ENCODE results near the gene ZDHHC22. TPM values are rescaled to one million over a fixed set of nuclear protein-coding genes. Genes with fewer than 3 reads are reported as not detected.

The ZDHHC22 gene
- total RNA-seq, 1 donor, result not detected

GRCh38 chr14:77113644-77114043 is 27.9 kb downstream of the ZDHHC22 start:
- TF ChIP-seq CTCF (IDR thresholded peaks at IDR 0.05; ENCODE audit: insufficient read depth, low read length), result no peak
- DNase-seq (ENCODE audit: low read depth), result no peak
- H3K4me3 ChIP-seq (ENCODE audit: low read depth, low read length), result no peak overlapping the region

- no peak for TF ChIP-seq CTCF (IDR thresholded peaks at IDR 0.05; ENCODE audit: insufficient read depth, low read length)
- peak; percentile 30 for DNase-seq (ENCODE audit: low read depth)
Observed at GRCh38 chr14:77111021-77111420, 30.6 kb downstream of the ZDHHC22 start.

GRCh38 chr14:77110286-77110685 is 31.3 kb downstream of the ZDHHC22 start:
- H3K4me3 ChIP-seq (ENCODE audit: low read depth, low read length), result no peak overlapping the region
- no peak for DNase-seq (ENCODE audit: low read depth)
- TF ChIP-seq CTCF (IDR thresholded peaks at IDR 0.05; ENCODE audit: insufficient read depth, low read length), result no peak

More at GRCh38 chr14:77111021-77111420, 30.6 kb downstream of the ZDHHC22 start:
- no peak overlapping the region for H3K4me3 ChIP-seq (ENCODE audit: low read depth, low read length)

GRCh38 chr14:77109656-77110055 is 31.9 kb downstream of the ZDHHC22 start:
- H3K4me3 ChIP-seq (ENCODE audit: low read depth, low read length), result no peak overlapping the region
- no peak for DNase-seq (ENCODE audit: low read depth)
- no peak for TF ChIP-seq CTCF (IDR thresholded peaks at IDR 0.05; ENCODE audit: insufficient read depth, low read length)

GRCh38 chr14:77108753-77109152 is 32.8 kb downstream of the ZDHHC22 start:
- H3K4me3 ChIP-seq (ENCODE audit: low read depth, low read length), result no peak overlapping the region
- TF ChIP-seq CTCF (IDR thresholded peaks at IDR 0.05; ENCODE audit: insufficient read depth, low read length), result no peak
- no peak for DNase-seq (ENCODE audit: low read depth)

GRCh38 chr14:77107228-77107627 is 34.4 kb downstream of the ZDHHC22 start:
- TF ChIP-seq CTCF (IDR thresholded peaks at IDR 0.05; ENCODE audit: insufficient read depth, low read length), result no peak
- no peak for DNase-seq (ENCODE audit: low read depth)
- H3K4me3 ChIP-seq (ENCODE audit: low read depth, low read length), result no peak overlapping the region

- DNase-seq (ENCODE audit: low read depth), result no peak
- no peak overlapping the region for H3K4me3 ChIP-seq (ENCODE audit: low read depth, low read length)
- TF ChIP-seq CTCF (IDR thresholded peaks at IDR 0.05; ENCODE audit: insufficient read depth, low read length), result no peak
Observed at GRCh38 chr14:77106666-77107065, 34.9 kb downstream of the ZDHHC22 start.

Data from fibroblast of the aortic adventitia (primary cell).